HepG2 (cell line): ENCODE results near the gene CNPPD1. TPM values are rescaled to one million over a fixed set of nuclear protein-coding genes. Genes with fewer than 3 reads are reported as not detected.

Source experiments
- CENPT ChIP-seq: sonication (generic); formaldehyde crosslinking; IDR thresholded peaks from 2 replicates; pipeline ENCODE4 v1.8.0; 2022; ENCODE audit warnings: low read depth, mild to moderate bottlenecking, moderate library complexity, missing genetic modification reagents
- HOXA3 ChIP-seq: sonication (generic); formaldehyde crosslinking; IDR thresholded peaks from 2 replicates; pipeline ENCODE4 v1.5.0; 2020; ENCODE audit warnings: missing genetic modification reagents
- KLF11 ChIP-seq: IDR thresholded peaks from 2 replicates; pipeline ENCODE4 v1.6.1; 2016; ENCODE audit warnings: missing compliant biosample characterization
- PAF1 ChIP-seq: IDR thresholded peaks from 2 replicates; pipeline ENCODE4 v1.6.1; 2016; ENCODE audit warnings: missing genetic modification reagents, missing compliant biosample characterization
- TEAD3 ChIP-seq: optimal IDR thresholded peaks from 2 replicates; pipeline ENCODE3; 2016; ENCODE audit warnings: borderline replicate concordance
- ZKSCAN1 ChIP-seq: fragments of 150-350 bp; IDR thresholded peaks from 2 replicates; pipeline ENCODE4 v1.6.1; 2014; ENCODE audit warnings: low read length
- ZNF713 ChIP-seq: sonication (generic); formaldehyde crosslinking; IDR thresholded peaks from 2 replicates; pipeline ENCODE4 v1.4.0; 2020; ENCODE audit warnings: mild to moderate bottlenecking, missing genetic modification reagents
- ZNF780A ChIP-seq: sonication (generic); formaldehyde crosslinking; IDR thresholded peaks from 2 replicates; pipeline ENCODE4 v1.8.0; 2022; ENCODE audit warnings: mild to moderate bottlenecking, missing genetic modification reagents, moderate library complexity
- polyA plus RNA-seq, 8 experiments: library from polyadenylated mRNA; depleted of rRNA in 3 of 8; stranded (reverse) in 7 of 8; unstranded in 1 of 8; fragments of >200 nt; fragmentation: Illumina TruSeq in 4 of 8; extraction: Trizol in 4 of 8; gene quantifications; 2 replicates each; pipeline versions ENCODE4 v1.2.1 to v1.2.3, GENCODE V29; 2011 to 2016; ENCODE audit warnings: low read depth in 4 of 8, missing spikeins in 1 of 8, mixed read lengths in 1 of 8; ENCODE audit not compliant: insufficient read depth in 1 of 8
- total RNA-seq, 5 experiments: library from RNA; depleted of rRNA; stranded (reverse); fragments of >200 nt; fragmentation: Illumina TruSeq; extraction: Trizol; gene quantifications; 2 replicates each; pipeline ENCODE4 v1.2.3, GENCODE V29; 2016; ENCODE audit warnings: low read depth in 1 of 5
- TF ChIP-seq, protein P1 (sequence below): sonication (generic); formaldehyde crosslinking; IDR thresholded peaks from 2 replicates; pipeline ENCODE4; 2020; ENCODE audit warnings: missing genetic modification reagents, mild to moderate bottlenecking, borderline replicate concordance
- TF ChIP-seq, protein P2 (sequence below): sonication (generic); formaldehyde crosslinking; IDR thresholded peaks from 2 replicates; pipeline ENCODE4 v1.4.0; 2020; ENCODE audit warnings: missing genetic modification reagents, borderline replicate concordance
- TF ChIP-seq, protein P3 (sequence below): sonication (generic); formaldehyde crosslinking; IDR thresholded peaks from 2 replicates; pipeline ENCODE4 v1.5.0; 2020; ENCODE audit warnings: missing genetic modification reagents, mild to moderate bottlenecking, borderline replicate concordance
- TF ChIP-seq, protein P4 (sequence below): sonication (generic); formaldehyde crosslinking; IDR thresholded peaks from 2 replicates; pipeline ENCODE4 v1.8.0; 2022; ENCODE audit warnings: mild to moderate bottlenecking, missing genetic modification reagents, moderate library complexity
- TF ChIP-seq, protein P5 (sequence below): sonication (generic); formaldehyde crosslinking; IDR thresholded peaks from 2 replicates; pipeline ENCODE4 v1.4.0; 2020; ENCODE audit warnings: missing genetic modification reagents
- TF ChIP-seq, protein P6 (sequence below): sonication (generic); formaldehyde crosslinking; IDR thresholded peaks from 2 replicates; pipeline ENCODE4 v1.9.0; 2022; ENCODE audit warnings: low read depth, missing genetic modification reagents
- TF ChIP-seq, protein P7 (sequence below): IDR thresholded peaks from 2 replicates; pipeline ENCODE4 v1.6.1; 2016; ENCODE audit warnings: low read depth, control low read depth

CNPPD1 gene
- total and polyA plus RNA-seq, 2 of the 13 experiments (the other 11 are each of a cell fraction or from before 2014, with no cell fraction given): 35.5 to 49.4 TPM

DNA sequence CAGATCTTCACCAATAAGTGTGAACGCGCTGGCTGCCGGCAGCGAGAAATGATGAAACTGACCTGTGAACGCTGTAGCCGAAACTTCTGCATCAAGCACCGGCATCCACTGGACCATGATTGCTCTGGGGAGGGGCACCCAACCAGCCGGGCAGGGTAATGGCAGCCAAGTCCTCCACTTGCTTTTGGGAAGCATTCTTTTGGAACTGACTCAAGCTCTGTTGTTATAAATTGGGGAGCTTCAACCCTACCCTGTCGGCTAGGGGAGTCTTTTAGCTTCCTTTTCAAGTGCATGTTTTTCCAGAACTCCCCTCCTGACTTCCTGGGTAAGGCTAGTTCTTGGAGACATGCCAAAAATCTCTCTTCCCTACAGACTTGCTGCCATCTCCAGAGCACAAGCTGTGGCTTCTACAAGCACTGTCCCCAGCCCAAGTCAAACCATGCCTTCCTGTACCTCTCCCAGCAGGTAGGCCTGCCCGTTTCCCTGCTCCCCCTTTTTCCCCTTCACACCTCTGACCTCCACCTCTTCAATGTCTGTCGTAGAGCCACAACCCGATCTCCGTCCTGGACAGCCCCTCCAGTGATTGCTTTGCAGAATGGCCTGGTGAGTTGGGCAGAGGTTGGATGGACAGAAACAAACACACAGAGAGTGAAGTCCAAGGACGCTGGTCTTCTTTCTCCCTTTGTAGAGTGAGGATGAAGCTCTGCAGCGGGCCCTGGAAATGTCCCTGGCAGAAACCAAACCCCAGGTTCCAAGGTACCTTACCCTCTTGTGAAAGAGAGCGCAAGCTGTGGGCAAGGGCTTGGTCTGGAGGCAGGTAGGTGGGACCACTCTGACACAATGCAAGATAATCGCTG lies 31.4 kb upstream of the CNPPD1 start (continued):
- TF ChIP-seq, protein P1, sequence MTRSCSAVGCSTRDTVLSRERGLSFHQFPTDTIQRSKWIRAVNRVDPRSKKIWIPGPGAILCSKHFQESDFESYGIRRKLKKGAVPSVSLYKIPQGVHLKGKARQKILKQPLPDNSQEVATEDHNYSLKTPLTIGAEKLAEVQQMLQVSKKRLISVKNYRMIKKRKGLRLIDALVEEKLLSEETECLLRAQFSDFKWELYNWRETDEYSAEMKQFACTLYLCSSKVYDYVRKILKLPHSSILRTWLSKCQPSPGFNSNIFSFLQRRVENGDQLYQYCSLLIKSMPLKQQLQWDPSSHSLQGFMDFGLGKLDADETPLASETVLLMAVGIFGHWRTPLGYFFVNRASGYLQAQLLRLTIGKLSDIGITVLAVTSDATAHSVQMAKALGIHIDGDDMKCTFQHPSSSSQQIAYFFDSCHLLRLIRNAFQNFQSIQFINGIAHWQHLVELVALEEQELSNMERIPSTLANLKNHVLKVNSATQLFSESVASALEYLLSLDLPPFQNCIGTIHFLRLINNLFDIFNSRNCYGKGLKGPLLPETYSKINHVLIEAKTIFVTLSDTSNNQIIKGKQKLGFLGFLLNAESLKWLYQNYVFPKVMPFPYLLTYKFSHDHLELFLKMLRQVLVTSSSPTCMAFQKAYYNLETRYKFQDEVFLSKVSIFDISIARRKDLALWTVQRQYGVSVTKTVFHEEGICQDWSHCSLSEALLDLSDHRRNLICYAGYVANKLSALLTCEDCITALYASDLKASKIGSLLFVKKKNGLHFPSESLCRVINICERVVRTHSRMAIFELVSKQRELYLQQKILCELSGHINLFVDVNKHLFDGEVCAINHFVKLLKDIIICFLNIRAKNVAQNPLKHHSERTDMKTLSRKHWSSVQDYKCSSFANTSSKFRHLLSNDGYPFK: peak; percentile 67; the same call in 1 of the 2 replicates
- TF ChIP-seq ZNF780A (CRISPR knock-in tag) (no peak; the same call in 1 of the 2 replicates), CENPT (CRISPR knock-in tag) (no peak), ZKSCAN1 (no peak), TEAD3 (peak; percentile 77), HOXA3 (CRISPR knock-in tag) (peak; percentile 70; the same call in 1 of the 2 replicates), ZNF713 (CRISPR knock-in tag) (no peak), PAF1 (CRISPR knock-in tag) (peak; percentile 81; the same call in 1 of the 2 replicates), KLF11 (peak; percentile 31; the same call in 1 of the 2 replicates)
- TF ChIP-seq, protein P2, sequence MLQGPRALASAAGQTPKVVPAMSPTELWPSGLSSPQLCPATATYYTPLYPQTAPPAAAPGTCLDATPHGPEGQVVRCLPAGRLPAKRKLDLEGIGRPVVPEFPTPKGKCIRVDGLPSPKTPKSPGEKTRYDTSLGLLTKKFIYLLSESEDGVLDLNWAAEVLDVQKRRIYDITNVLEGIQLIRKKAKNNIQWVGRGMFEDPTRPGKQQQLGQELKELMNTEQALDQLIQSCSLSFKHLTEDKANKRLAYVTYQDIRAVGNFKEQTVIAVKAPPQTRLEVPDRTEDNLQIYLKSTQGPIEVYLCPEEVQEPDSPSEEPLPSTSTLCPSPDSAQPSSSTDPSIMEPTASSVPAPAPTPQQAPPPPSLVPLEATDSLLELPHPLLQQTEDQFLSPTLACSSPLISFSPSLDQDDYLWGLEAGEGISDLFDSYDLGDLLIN: no peak
- TF ChIP-seq, protein P3, sequence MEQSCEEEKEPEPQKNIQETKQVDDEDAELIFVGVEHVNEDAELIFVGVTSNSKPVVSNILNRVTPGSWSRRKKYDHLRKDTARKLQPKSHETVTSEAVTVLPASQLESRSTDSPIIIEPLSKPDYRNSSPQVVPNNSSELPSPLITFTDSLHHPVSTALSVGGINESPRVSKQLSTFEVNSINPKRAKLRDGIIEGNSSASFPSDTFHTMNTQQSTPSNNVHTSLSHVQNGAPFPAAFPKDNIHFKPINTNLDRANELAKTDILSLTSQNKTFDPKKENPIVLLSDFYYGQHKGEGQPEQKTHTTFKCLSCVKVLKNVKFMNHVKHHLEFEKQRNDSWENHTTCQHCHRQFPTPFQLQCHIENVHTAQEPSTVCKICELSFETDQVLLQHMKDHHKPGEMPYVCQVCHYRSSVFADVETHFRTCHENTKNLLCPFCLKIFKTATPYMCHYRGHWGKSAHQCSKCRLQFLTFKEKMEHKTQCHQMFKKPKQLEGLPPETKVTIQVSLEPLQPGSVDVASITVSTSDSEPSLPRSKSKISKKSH: no peak
- TF ChIP-seq, protein P4, sequence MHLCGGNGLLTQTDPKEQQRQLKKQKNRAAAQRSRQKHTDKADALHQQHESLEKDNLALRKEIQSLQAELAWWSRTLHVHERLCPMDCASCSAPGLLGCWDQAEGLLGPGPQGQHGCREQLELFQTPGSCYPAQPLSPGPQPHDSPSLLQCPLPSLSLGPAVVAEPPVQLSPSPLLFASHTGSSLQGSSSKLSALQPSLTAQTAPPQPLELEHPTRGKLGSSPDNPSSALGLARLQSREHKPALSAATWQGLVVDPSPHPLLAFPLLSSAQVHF (CRISPR knock-in tag): no peak
- TF ChIP-seq, protein P5, sequence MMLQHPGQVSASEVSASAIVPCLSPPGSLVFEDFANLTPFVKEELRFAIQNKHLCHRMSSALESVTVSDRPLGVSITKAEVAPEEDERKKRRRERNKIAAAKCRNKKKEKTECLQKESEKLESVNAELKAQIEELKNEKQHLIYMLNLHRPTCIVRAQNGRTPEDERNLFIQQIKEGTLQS (CRISPR knock-in tag): no peak
- TF ChIP-seq, protein P6, sequence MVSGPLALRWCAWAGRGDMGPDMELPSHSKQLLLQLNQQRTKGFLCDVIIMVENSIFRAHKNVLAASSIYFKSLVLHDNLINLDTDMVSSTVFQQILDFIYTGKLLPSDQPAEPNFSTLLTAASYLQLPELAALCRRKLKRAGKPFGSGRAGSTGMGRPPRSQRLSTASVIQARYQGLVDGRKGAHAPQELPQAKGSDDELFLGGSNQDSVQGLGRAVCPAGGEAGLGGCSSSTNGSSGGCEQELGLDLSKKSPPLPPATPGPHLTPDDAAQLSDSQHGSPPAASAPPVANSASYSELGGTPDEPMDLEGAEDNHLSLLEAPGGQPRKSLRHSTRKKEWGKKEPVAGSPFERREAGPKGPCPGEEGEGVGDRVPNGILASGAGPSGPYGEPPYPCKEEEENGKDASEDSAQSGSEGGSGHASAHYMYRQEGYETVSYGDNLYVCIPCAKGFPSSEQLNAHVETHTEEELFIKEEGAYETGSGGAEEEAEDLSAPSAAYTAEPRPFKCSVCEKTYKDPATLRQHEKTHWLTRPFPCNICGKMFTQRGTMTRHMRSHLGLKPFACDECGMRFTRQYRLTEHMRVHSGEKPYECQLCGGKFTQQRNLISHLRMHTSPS (CRISPR knock-in tag): peak; percentile 91
- TF ChIP-seq, protein P7, sequence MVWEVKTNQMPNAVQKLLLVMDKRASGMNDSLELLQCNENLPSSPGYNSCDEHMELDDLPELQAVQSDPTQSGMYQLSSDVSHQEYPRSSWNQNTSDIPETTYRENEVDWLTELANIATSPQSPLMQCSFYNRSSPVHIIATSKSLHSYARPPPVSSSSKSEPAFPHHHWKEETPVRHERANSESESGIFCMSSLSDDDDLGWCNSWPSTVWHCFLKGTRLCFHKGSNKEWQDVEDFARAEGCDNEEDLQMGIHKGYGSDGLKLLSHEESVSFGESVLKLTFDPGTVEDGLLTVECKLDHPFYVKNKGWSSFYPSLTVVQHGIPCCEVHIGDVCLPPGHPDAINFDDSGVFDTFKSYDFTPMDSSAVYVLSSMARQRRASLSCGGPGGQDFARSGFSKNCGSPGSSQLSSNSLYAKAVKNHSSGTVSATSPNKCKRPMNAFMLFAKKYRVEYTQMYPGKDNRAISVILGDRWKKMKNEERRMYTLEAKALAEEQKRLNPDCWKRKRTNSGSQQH (CRISPR knock-in tag): peak; percentile 80; the same call in 1 of the 2 replicates
